Measurements from ENCODE around the gene ANKRD34A. TPM values are rescaled to one million over a fixed set of nuclear protein-coding genes. Genes with fewer than 3 reads are reported as not detected.

ANKRD34A gene
- total and polyA plus RNA-seq, 10 donors: 0.57 to 3.1 (median 1.1) TPM

DNA sequence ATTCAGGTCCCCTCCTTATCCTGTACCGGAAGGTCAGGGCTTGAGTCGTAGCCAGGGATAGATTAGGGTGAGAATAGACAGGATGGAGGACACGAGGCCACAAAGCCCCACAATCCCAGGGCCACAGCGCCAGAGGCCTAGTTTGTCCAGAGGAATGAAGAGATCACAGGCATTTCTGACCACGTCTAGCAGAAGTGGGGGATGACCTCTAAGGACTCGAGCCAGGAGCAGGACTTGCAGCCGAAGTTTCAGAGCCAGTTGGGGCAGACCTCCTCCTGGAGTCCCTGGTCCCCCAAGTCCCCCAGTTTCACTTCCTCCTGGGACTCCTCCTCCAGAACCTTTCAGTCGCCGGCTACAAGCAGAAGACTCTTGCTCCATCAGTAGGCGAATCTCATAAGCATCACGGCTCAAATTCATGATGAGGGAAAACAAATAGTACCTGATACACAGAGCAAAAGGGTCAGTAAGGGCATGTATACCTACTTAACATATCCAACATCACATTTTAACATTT, 52.2 kb downstream of the ANKRD34A start:
- H3K27me3 ChIP-seq (replicated peaks in 1 of 7): no peaks in the 10 kb centered on the region

More for the DNA sequence above, 52.2 kb downstream of the ANKRD34A start:
- peaks cover 0 to 67% (median 44%) of the 10 kb centered on the region in 6 donors for H3K36me3 ChIP-seq
- no peaks in the 10 kb centered on the region for H3K9me3 ChIP-seq
- H3K4me1 ChIP-seq: peaks cover 0 to 29% (median 15%) of the 10 kb centered on the region in 6 donors
- intact Hi-C loops (cut with DNase I; ENCODE audit: low total_unique reads): no loop called here
- H3K27ac ChIP-seq: no peak overlapping the region
- no peak overlapping the region for H3K4me3 ChIP-seq
- TF ChIP-seq POLR2A (IDR thresholded peaks at IDR 0.05) (no peak), CTCF (IDR thresholded peaks at IDR 0.05 in 8 of 11, conservative IDR thresholded peaks at IDR 0.05 in 3 of 11) (no peak), POLR2AphosphoS5 (IDR thresholded peaks at IDR 0.05) (no peak)
- DNase-seq: no peak
- 68 to 85% (median 78%) methylated on average over 11 of the region's 11 CpGs for WGBS, 5 donors

Other genes starting within 250 kb of the ANKRD34A start
- gene CD160, start 245.1 kb downstream of the ANKRD34A start, total RNA-seq: 10 to 100 TPM in 2 of 7 donors, 1 to 10 TPM in 5; 5.2 to 17.7 (median 7.3) TPM
- 1 to 10 TPM; 2.2 to 2.9 (median 2.3) TPM for gene CD160, start 245.1 kb downstream of the ANKRD34A start, polyA plus RNA-seq
- gene RNF115, start 140.5 kb downstream of the ANKRD34A start, total RNA-seq: 10 to 100 TPM; 12.0 to 27.2 (median 17.5) TPM
- gene RNF115, start 140.5 kb downstream of the ANKRD34A start, polyA plus RNA-seq: 1 to 10 TPM; 4.8 to 5.9 (median 5.0) TPM
- gene POLR3C, start 140.4 kb downstream of the ANKRD34A start, total RNA-seq: 10 to 100 TPM; 28.5 to 37.0 (median 32.5) TPM
- 10 to 100 TPM; 15.7 to 17.2 (median 16.2) TPM for gene POLR3C, start 140.4 kb downstream of the ANKRD34A start, polyA plus RNA-seq
- 1 to 10 TPM; 4.3 to 7.5 (median 5.4) TPM for gene NUDT17, start 118.9 kb downstream of the ANKRD34A start, total RNA-seq
- 1 to 10 TPM; 4.8 to 6.7 (median 4.8) TPM for gene NUDT17, start 118.9 kb downstream of the ANKRD34A start, polyA plus RNA-seq
- 10 to 100 TPM; 20.1 to 29.5 (median 26.2) TPM for gene PIAS3, start 105.5 kb downstream of the ANKRD34A start, total RNA-seq
- 10 to 100 TPM; 10.1 to 16.9 (median 11.7) TPM for gene PIAS3, start 105.5 kb downstream of the ANKRD34A start, polyA plus RNA-seq
- 1 to 10 TPM in 1 of 7 donors, under 1 TPM in 6; 0.26 to 1.3 (median 0.47) TPM for gene ANKRD35, start 78.7 kb downstream of the ANKRD34A start, total RNA-seq
- under 1 TPM; 0.38 to 0.65 (median 0.57) TPM for gene ANKRD35, start 78.7 kb downstream of the ANKRD34A start, polyA plus RNA-seq
- gene ITGA10, start 54.5 kb downstream of the ANKRD34A start, total RNA-seq: 1 to 10 TPM in 6 of 7 donors, under 1 TPM in 1; 0.69 to 5.3 (median 3.0) TPM
- gene ITGA10, start 54.5 kb downstream of the ANKRD34A start, polyA plus RNA-seq: 1 to 10 TPM; 1.0 to 2.1 (median 2.0) TPM
- gene PEX11B, start 45.9 kb downstream of the ANKRD34A start, total RNA-seq: 10 to 100 TPM; 23.4 to 35.4 (median 32.3) TPM
- gene PEX11B, start 45.9 kb downstream of the ANKRD34A start, polyA plus RNA-seq: 10 to 100 TPM; 20.3 to 28.0 (median 26.7) TPM
- gene RBM8A, start 37.1 kb downstream of the ANKRD34A start, total RNA-seq: 100 to 1,000 TPM; 111 to 187 (median 122) TPM
- gene RBM8A, start 37.1 kb downstream of the ANKRD34A start, polyA plus RNA-seq: 100 to 1,000 TPM in 2 of 3 donors, 10 to 100 TPM in 1; 87.0 to 117 (median 101) TPM
- gene LIX1L, start 6.6 kb downstream of the ANKRD34A start, total RNA-seq: 10 to 100 TPM; 35.1 to 52.9 (median 39.5) TPM
- gene LIX1L, start 6.6 kb downstream of the ANKRD34A start, polyA plus RNA-seq: 10 to 100 TPM; 11.0 to 17.8 (median 14.4) TPM
- 10 to 100 TPM; 22.1 to 34.0 (median 31.1) TPM for gene POLR3GL, start 115 bp upstream of the ANKRD34A start, total RNA-seq
- 10 to 100 TPM; 55.6 to 69.2 (median 63.0) TPM for gene POLR3GL, start 115 bp upstream of the ANKRD34A start, polyA plus RNA-seq
- 1,000 to 10,000 TPM in 5 of 7 donors, 100 to 1,000 TPM in 2; 622 to 2,368 (median 1,747) TPM for gene TXNIP, start 32.0 kb upstream of the ANKRD34A start, total RNA-seq
- 100 to 1,000 TPM; 446 to 779 (median 670) TPM for gene TXNIP, start 32.0 kb upstream of the ANKRD34A start, polyA plus RNA-seq
- gene HJV, start 57.2 kb upstream of the ANKRD34A start, total RNA-seq: not detected
- gene HJV, start 57.2 kb upstream of the ANKRD34A start, polyA plus RNA-seq: not detected
- 1 to 10 TPM; 2.8 to 7.1 (median 4.4) TPM for gene NBPF10, start 180.2 kb upstream of the ANKRD34A start, total RNA-seq
- gene NBPF10, start 180.2 kb upstream of the ANKRD34A start, polyA plus RNA-seq: 1 to 10 TPM in 1 of 3 donors, under 1 TPM in 2; 0.78 to 1.6 (median 0.91) TPM